Measurements from ENCODE around the gene NFATC1.

NFATC1 gene

GRCh38 chr18:79405019-79405780, 9.5 kb downstream of the NFATC1 start:
- no peak for DNase-seq (ENCODE audit: low spot score)

- peak; percentile 91 for DNase-seq (ENCODE audit: low spot score)
Measured at GRCh38 chr18:79405781-79406575, 10.2 kb downstream of the NFATC1 start.

GRCh38 chr18:79406708-79407107, 11.0 kb downstream of the NFATC1 start:
- no peak for DNase-seq (ENCODE audit: low spot score)

GRCh38 chr18:79409313-79409712, 13.6 kb downstream of the NFATC1 start:
- no peak for DNase-seq (ENCODE audit: low spot score)

- no peak for DNase-seq (ENCODE audit: low spot score)
Measured at GRCh38 chr18:79410171-79410641, 14.5 kb downstream of the NFATC1 start.

- DNase-seq (ENCODE audit: low spot score): no peak
Measured at GRCh38 chr18:79410731-79411613, 15.2 kb downstream of the NFATC1 start.

- no peak for DNase-seq (ENCODE audit: low spot score)
Measured at GRCh38 chr18:79411614-79412526, 16.1 kb downstream of the NFATC1 start.

- no peak for DNase-seq (ENCODE audit: low spot score)
Measured at GRCh38 chr18:79413025-79413424, 17.3 kb downstream of the NFATC1 start.

GRCh38 chr18:79413426-79413825, 17.7 kb downstream of the NFATC1 start:
- DNase-seq (ENCODE audit: low spot score): no peak

GRCh38 chr18:79413901-79414300, 18.2 kb downstream of the NFATC1 start:
- no peak for DNase-seq (ENCODE audit: low spot score)

- DNase-seq (ENCODE audit: low spot score): no peak
Measured at GRCh38 chr18:79416022-79416676, 20.4 kb downstream of the NFATC1 start.

- DNase-seq (ENCODE audit: low spot score): no peak
Measured at GRCh38 chr18:79416677-79417052, 20.9 kb downstream of the NFATC1 start.

- no peak for DNase-seq (ENCODE audit: low spot score)
Measured at GRCh38 chr18:79418236-79418635, 22.5 kb downstream of the NFATC1 start.

- DNase-seq (ENCODE audit: low spot score): no peak
Measured at GRCh38 chr18:79418642-79419041, 22.9 kb downstream of the NFATC1 start.

GRCh38 chr18:79420033-79420745, 24.5 kb downstream of the NFATC1 start:
- no peak for DNase-seq (ENCODE audit: low spot score)

- no peak for DNase-seq (ENCODE audit: low spot score)
Measured at GRCh38 chr18:79421275-79421857, 25.6 kb downstream of the NFATC1 start.

- no peak for DNase-seq (ENCODE audit: low spot score)
Measured at GRCh38 chr18:79422022-79422782, 26.5 kb downstream of the NFATC1 start.

GRCh38 chr18:79422783-79423165, 27.0 kb downstream of the NFATC1 start:
- DNase-seq (ENCODE audit: low spot score): no peak

All from CD4-positive, alpha-beta T cell treated with Interleukin-6 at 100 ng/mL for 8 hours (primary cell).